ENCODE measurements around the gene PLAC1. TPM values are rescaled to one million over a fixed set of nuclear protein-coding genes. Genes with fewer than 3 reads are reported as not detected.

Gene PLAC1
- total RNA-seq, 1 experiment from 2014 or later = 0.34 TPM

DNA sequence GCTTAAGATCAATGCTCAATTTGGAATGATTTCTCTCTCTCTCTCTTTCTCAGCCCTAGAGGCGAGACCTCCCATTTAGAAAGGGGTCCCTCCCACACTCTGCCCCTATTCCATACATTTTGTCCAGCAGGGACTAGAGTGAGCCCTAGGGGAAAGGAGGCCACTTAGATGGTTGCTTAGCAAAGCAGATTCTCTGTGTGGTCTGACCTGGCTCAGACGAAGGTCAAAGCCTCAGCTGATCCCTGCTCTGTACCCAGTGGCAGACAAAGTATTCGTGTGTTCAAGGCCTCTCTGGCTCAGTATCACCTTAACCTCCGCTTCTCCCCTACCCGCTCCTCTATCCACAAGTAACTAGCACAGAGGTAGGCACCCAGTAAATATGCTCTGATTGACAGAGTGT is 120.0 kb downstream of the PLAC1 start:
- ChIA-PET CTCF (no interaction called here), RAD21 (ENCODE audit: low non-redundant PET in 1 of 2, low total read pairs in 2 of 2, uncharacterized antibody in 2 of 2, unreplicated experiment in 2 of 2) (no interaction called here), POLR2A (no interaction called here)
- H3K4me1 ChIP-seq (ENCODE audit: control insufficient read depth in 1 of 2, insufficient read depth in 2 of 2, low read length in 2 of 2) = peaks cover 8 to 18% of the 10 kb centered on the region in 2 experiments
- no peaks in the 10 kb centered on the region for H3K79me2 ChIP-seq (ENCODE audit: insufficient read depth, low read length)
- H3K36me3 ChIP-seq (ENCODE audit: control insufficient read depth in 1 of 2, insufficient read depth in 2 of 2, low read length in 2 of 2) = no peaks in the 10 kb centered on the region
- no peaks in the 10 kb centered on the region for H4K20me1 ChIP-seq (ENCODE audit: insufficient read depth)
- no peak overlapping the region for H2AFZ ChIP-seq (ENCODE audit: low read depth, low read length, poor library complexity, severe bottlenecking)
- no peak overlapping the region for H3K4me3 ChIP-seq (replicated peaks in 1 of 2; ENCODE audit: low read depth in 1 of 2, low read length in 2 of 2)
- no TSS peak for BruUV-seq (replicated peaks)
- DNase-seq (ENCODE audit: low read depth, low spot score) (no peak), ATAC-seq (no peak)
- H3K9ac ChIP-seq (ENCODE audit: low read length) = no peak overlapping the region
- no peak for TF ChIP-seq ZFX (IDR thresholded peaks at IDR 0.05)
- no peak for TF ChIP-seq RAD21 (IDR thresholded peaks at IDR 0.05; ENCODE audit: low read depth)
- TF ChIP-seq EZH2 (IDR thresholded peaks at IDR 0.05) = no peak
- no peak for TF ChIP-seq REST (IDR thresholded peaks at IDR 0.05; ENCODE audit: low read depth)
- no peak for TF ChIP-seq TCF7L2 (IDR thresholded peaks at IDR 0.05; ENCODE audit: borderline replicate concordance, extremely low read depth, insufficient read depth, insufficient read length)
- no peak for TF ChIP-seq CTCF (IDR thresholded peaks at IDR 0.05 in 2 of 3, conservative IDR thresholded peaks at IDR 0.05 in 1 of 3; ENCODE audit: borderline replicate concordance in 1 of 3, insufficient read depth in 1 of 3, low read depth in 2 of 3, low read length in 2 of 3)
- no peak for TF ChIP-seq POLR2AphosphoS5 (IDR thresholded peaks at IDR 0.05; ENCODE audit: low read depth, low read length)
- no peak for TF ChIP-seq SP1 (IDR thresholded peaks at IDR 0.05; ENCODE audit: low read depth)
- no peak for TF ChIP-seq ZBTB33 (IDR thresholded peaks at IDR 0.05; ENCODE audit: extremely low read depth, insufficient replicate concordance, low read length)
- TF ChIP-seq YY1 (IDR thresholded peaks at IDR 0.05; ENCODE audit: extremely low read depth, insufficient replicate concordance, low read depth, low read length) = no peak
- no peak for TF ChIP-seq CEBPB (IDR thresholded peaks at IDR 0.05; ENCODE audit: low read depth)
- no peak for TF ChIP-seq SIN3A (IDR thresholded peaks at IDR 0.05; ENCODE audit: low read depth)
- no peak for TF ChIP-seq POLR2A (IDR thresholded peaks at IDR 0.05; ENCODE audit: borderline replicate concordance, extremely low read depth, insufficient read depth, insufficient read length)
- TF ChIP-seq, protein P1, sequence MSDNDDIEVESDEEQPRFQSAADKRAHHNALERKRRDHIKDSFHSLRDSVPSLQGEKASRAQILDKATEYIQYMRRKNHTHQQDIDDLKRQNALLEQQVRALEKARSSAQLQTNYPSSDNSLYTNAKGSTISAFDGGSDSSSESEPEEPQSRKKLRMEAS (IDR thresholded peaks at IDR 0.05) = no peak
- no peak for TF ChIP-seq SRF (IDR thresholded peaks at IDR 0.05; ENCODE audit: low read depth)
- TF ChIP-seq JUND (IDR thresholded peaks at IDR 0.05) = no peak
- TF ChIP-seq EGR1 (IDR thresholded peaks at IDR 0.05; ENCODE audit: low read depth) = no peak
- no peak for TF ChIP-seq ELF1 (IDR thresholded peaks at IDR 0.05; ENCODE audit: borderline replicate concordance, low read depth)
- no peaks in the 10 kb centered on the region for H3K9me2 ChIP-seq (ENCODE audit: insufficient read depth)
- no peak overlapping the region for H3K4me2 ChIP-seq (ENCODE audit: low read length)
- H3K9me3 ChIP-seq (ENCODE audit: control insufficient read depth in 1 of 2, insufficient read depth in 1 of 2, low read depth in 1 of 2, low read length in 2 of 2) = no peaks in the 10 kb centered on the region
- no peaks in the 10 kb centered on the region for H3K27me3 ChIP-seq (ENCODE audit: insufficient read depth, low read length)
- no peak overlapping the region for H3K27ac ChIP-seq (ENCODE audit: low read depth, low read length)
- intact Hi-C loops (cut with micrococcal nuclease) = no loop called here
